NCI-H1694 treated with DMSO at 0.1 percent for 48 hours (cell line): ENCODE results near the gene NEU1.

Source experiments
- DNase-seq: peaks from one replicate; lab custom pipeline; 2025; lab: John Stamatoyannopoulos, UW

Gene NEU1

DNA sequence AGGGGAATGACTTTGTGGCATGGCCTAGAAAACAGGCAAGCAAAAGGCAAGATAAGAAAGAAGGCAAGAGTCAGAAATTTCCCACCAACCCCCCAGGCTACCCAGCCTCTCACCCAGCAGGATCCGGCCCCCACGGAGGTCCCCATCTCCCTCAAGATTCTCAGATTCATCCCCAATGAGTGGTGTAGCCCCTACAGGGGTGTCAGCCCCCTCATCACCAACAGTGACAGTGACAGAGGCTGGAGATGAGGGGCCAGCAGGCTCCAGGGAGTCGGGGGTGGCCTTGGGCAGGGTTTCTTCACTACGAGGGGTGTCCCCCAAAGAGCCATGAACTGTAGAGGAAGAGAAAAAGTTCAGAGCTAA is 33.9 kb upstream of the NEU1 start:
- DNase-seq, result no peak

DNA sequence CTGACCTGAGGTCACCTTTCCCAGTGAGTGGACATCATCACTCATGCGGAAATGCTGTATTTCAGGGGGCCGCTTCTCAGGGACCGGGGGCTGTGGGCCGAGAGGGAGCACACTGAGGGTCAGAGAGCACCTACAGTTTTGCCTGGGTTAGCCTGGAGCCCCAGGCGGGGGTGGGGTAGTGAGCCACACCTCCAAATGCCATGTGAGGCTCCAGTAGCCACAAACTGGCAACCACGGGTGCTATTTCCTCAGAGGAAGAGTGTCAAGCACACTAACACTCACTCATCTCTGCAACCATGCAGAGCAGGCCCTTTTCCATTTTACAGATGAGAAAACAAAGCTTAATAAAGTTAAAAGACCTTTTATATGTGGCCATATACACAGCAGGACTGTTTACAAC is 30.2 kb upstream of the NEU1 start:
- DNase-seq, result no peak

DNA sequence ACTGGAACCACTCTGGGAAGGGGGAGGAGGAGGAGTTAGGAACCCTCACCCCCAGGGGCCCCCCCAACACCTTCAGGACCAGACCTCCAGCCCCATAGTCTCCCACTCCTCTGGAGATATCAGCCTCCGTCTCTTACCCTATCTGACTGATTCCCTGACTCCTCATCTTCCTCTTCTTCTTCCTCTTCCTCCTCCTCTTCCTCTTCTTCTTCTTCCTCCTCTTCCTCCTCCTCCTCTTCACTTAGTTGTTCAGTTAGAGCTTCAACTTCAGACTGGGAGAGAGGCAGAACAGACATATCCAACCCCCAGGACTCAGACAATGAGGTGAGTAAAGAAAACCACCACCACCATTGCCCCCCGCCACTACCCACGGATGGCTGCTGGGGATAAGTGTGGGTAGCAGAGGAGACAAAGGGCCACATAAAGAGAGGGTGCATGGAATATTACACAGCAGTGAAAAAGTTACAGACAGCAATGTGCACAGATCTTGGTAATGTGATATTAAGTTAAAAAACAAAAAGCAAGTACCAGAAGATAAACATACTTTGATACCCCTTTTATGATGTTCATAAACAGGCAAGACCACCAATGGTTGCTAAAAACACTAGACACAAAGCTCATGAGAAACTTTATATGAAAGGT is 26.8 kb upstream of the NEU1 start:
- DNase-seq, result no peak

DNA sequence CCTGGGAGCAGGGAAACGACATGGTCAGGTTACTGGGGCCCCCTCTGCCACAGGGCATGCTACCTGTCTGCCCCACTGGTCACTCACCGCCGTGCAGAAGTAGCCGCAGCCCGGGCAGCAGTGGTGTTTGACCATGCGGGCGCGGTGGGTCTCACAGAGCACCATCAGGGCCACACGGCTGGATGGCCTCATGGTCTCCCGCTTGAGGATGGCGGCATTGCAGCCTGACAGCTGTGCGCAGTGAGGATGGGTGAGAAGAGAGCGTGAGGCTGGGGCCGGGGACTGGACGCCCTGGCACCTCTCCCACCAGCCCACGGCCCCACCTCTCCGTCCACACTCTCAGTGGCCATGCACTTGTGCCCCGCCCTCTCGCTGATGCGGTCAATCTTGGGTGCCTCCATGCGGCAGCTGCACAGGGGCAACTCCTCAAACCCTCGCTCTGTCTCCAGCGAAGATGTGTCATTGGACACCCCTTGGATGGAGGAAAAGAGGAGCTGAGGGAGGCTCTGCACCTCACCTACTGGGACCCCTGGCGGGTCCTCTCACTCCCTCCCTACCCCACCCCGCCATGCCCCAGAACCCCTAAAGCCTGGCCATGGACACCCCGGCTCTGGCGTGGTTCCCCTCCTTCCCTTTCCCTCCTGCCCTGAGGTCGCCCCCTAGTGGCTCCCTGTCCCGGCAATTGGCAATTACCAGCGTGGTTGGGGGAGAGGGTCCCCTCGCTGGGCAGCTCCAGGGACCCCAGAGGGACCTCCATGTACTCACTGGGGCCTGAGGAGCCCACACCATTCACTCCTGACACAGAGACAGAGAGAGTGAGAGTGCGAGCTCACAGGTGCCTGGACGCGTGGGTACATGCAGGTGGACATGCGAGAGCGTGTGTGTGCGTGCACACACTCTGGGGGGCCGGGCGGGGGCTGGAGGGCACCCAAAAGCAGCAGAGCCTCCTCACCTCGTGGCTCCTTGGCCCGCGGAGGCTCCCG is 25.9 kb upstream of the NEU1 start:
- no peak for DNase-seq

DNA sequence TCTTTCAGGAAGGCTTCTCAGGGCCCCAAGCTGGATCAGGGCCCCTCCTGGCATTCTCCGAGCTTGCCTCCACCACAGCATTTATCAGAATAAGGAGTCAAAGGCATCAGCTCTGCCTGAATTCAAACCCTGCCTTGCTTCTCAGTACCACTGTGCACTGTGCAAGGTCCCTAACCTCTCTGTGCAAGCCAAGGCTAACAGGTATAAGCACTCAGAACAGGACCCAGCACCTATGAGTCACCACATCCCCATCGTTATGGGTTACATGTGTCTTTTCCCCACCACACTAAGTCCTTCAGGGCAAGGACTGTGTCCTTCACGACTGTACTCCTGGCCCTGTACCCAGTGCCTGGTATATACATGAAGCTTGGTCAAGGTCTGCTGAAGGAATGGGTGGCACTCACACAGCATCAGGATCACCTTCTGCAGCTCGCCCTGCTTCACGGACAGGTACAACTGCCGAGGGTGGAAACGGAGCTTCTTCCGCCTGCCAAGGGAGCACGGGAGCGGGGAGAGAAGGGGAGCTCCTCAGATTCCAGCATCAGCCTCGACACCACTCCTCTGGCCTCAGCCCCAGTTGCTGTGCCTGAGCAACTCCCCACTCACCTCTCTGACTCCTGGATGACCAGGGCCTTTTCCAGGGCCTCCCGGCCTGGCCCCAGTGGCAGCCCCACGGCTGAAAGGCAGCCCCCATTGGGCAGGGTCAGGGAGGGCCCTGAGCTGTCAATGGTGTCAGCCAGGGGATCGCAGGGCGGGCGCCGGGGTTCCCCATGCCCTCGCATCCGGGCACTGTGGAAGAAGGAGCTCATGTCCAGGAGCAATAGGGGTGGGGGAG is 24.8 kb upstream of the NEU1 start:
- no peak for DNase-seq

DNA sequence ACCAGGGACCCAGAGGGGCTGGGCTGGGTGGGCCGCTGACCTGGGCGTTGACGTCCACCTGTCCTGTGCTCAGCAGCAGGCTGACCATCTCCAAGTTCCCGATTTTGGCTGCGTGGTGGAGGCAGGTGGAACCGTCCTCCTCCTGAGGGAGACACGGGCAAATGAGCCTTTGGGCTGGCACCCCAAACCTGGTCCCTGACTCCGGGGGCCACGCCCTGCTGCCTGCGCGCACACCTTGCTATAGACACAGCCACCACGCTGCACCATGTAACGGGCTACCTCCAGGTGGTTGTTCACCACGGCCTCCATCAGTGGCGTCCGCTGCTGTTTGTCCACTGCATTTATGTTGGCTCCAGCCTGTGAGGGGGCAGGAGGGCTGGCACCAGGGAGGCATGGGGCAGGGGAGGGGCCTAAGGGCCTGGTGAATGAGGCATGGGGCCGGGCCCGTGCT is 23.9 kb upstream of the NEU1 start:
- no peak for DNase-seq

DNA sequence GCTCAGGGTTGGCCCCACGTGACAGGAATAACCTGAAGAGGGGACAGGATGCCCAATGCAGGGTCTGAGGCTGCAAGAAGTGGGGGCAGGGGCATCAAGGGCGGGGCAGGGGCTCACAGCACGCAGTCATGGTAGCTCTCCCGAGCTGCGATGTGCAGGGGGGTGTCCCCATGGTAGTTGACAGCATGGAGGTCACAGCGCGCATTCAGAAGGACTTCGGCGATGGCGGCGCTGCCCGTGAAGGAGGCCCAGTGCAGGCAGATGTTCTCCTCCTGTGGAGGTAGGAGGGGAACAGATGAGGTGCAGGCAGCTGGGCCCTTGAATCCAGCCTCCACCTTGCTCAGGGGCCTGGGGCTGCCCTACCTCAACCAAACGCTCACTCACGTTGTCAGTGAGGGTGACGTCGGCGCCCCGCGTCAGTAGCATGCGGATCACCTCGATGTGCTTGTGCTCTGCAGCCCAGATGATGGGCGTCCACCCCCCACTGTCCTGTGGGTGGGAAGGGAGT is 22.0 kb upstream of the NEU1 start:
- DNase-seq, result no peak

DNA sequence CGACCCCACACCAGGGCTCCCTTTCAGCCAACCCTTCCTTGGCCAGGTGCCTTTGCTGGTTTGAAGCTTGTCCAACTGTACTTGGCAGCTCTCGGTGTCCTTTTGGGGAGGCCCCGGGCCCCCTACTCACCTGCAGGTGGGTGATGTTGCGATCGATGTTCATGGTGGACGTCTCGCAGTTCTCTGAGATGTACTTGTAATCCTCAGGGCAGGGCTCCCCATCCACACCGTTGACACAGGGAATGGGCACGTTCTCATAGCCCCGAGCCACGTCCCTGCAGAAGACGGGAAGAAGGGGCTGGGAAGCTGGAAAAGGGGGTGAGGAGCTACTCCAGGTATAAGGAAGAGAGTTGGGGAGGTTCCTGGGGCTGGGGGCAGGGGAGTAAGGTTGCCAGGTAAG is 21.1 kb upstream of the NEU1 start:
- DNase-seq, result no peak

DNA sequence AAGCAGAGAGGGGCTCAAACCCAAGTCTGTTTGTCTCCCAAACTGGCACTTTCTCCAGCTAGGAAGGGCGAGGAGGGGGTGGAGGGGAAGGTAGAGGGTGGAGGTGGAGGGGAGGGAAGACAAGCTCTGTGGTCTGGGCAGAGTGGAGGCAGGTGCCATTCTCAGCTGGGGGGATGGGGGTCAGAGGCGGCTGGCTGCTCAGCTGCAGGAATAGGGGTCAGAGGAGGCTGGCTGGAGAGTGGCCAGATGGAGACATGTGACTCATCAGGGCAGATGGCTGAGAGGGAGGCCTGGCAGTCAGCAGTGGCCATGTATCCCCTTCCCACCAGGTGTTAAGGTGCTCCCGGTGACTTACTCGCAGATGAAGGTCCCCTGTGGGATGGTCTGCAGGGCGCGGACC is 19.7 kb upstream of the NEU1 start:
- no peak for DNase-seq

DNA sequence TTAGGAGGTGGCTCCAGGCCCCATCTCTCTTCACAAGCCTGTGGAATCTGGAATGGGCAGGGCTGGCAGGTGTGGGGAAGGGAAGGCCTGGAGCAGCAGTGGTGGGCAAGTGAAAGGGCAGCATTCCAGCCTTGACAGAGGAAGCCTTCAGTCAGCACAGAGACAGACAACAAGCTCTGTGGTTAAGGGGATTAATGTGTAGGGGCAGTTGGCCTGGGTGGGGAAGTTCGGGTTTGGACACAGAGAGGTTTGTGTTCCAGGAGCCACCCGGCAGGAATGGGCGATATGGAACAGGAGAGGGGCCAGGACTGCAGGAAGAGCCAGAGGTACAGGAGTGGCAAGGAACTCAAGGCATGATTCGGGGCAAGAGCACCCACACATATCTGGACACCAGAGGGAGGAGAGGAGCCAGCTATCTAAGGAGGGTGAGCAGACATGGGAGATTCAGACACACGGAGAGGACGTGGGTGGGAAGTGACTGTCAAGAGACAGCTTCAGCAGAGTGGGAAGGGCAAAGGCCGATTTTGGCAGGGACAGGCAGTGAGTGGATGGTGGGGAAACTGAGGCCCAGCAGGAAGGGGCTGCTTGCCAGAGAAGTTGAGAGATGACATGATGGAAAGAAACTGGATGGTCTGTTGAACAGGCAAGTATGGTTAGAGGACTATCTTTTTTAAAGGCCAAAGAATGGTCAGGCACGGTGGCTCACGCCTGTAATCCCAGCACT is 18.7 kb upstream of the NEU1 start:
- DNase-seq, result no peak

DNA sequence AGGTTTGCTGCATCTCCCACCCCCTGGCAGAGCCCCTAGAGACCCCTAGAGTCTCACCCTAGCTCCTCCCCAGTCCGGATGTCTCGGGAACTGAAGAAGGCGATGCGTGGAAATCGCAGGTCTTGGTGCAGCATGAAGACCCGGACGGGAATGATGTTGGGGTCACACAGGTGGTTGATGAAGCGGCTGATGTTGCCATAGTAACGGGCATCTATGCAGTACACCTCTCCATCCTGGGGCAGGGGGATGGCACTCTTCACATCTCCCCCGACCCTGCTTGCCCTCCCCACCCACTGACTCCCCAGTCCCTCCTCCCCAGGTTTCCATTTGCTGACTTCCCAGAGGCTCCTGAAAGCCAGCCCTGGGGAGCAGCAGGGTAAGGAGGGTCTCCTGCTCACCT is 18.0 kb upstream of the NEU1 start:
- DNase-seq, result no peak

DNA sequence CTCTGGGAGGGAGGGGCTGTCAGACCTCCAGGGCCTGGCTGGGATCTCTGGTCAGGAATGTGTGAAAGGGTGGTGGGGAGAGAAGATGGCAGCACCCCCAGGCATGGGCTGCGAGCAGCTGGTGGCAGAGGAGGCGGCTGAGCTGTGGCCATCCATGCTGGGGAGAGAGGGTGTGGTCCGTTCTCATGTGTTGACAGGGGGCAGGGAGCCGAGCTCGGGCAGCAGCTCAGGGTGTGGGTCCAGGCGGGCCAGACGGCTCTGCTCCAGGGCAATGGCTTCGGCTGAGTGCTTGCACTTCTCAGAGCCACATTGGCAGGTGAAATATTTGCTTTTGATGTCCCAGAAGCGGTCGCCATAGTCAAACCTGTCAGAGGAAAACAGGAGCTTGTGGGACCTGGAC is 17.3 kb upstream of the NEU1 start:
- DNase-seq, result no peak

DNA sequence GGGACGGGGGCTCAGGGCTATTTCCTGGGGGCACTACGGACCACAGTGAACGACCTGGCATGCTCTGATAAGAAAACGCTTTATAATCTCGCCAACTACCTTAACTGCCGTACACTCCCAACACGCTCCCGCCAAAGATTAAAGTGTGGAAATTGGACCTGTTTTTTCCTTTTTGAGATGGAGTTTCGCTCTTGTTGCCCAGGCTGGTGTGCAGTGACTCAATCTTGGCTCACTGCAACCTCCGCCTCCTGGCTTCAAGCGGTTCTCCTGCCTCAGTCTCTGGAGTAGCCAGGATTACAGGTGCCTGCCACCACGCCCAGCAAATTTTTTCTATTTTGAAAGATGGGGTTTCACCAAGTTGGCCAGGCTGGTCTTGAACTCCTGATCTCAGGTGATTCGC is 16.5 kb upstream of the NEU1 start:
- no peak for DNase-seq

DNA sequence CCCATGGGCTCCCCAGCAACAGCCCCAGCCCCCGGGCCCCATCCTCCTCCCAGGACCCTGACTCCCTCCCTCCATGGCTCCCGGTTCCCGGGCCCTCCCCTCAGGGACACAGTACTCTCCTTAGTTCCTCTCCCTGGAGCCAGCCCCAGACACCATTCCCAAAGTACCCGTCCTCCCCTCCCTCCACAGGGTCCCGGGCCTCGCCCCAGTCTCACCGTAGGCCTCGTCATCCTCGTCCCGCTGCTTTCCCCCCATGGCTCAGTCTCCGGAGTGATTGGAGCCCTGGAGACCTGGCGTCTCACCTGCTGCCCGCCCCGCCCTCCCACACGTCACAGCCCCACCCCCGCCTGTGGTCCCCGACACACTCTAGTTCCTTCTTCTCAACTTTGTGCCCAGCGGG is 16.1 kb upstream of the NEU1 start, which contains the start of gene SLC44A4:
TSS of gene SLC44A4 (minus strand) at position 272 of the 400 bp plus-strand sequence. CDS start at position 255, 17 bp downstream.
- no peak for DNase-seq

DNA sequence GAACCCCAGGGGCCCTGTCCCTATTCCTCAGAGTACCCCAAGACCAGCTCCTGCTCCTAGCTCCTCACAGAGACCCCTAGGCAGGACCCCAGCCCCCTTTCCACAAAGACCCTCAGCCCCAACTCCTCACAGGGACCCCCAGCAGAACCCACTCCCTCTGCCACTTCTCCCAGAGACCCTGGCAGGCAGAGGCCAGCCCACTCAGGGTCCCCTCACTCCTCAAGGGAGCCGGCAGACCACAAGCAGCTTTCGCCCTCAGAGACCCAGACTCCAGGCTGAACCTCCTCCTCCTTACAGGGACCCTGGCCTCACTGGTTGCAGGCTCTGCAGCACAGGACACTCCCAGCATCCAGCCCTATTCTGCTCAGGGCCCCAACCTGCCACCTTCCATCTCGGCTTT is 15.6 kb upstream of the NEU1 start:
- DNase-seq, result no peak

DNA sequence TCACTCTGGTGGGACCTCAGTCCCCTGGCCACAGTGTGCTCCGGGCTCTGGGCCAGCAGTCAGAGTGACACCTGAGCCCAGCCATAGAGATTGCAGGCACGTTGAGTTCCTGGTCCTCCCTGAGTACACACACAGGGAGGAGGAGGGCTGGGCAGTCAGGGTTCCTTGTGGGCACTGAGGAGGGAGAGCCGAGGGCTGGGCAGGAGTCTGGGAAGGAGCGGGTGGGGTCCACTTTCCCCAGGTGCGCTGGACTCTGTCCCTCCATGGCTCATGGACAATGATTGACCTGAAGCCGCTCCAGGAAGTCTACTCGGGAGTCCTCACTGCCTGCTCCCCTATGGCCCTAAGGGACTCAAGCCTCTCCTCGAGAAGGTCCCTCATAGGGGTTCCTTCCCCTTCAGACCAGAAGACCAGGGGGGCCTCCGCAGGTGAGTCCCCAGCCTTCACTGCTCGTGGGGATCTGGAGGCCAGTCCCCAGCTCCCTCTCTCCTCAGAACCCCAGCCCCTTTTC is 15.1 kb upstream of the NEU1 start:
- DNase-seq, result no peak

DNA sequence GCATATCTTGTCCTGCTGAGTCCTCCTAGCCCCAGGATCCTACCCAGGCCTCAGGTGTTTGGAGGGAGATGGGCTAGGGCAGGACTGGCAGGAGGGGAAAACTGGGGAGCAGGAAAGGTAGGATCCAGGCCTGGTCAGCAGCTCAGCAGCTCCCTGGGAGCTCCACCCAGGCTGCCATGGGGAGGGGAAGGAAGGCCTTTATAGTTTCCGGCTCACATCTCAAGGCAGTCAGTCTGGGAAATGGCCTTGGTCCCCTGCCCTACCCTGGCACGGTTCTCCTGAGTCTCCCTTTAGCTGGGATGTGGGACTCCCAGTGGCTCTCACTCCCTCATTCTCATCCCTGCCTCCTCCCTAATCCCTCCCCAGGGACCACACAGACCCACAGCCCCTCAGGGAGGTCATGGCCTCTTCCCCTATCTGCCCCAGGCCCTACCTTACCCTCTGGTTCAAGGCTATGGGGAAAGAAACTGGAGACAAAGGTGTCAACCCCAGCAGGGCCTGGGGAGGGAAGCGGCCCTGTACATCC is 14.6 kb upstream of the NEU1 start:
- no peak for DNase-seq

DNA sequence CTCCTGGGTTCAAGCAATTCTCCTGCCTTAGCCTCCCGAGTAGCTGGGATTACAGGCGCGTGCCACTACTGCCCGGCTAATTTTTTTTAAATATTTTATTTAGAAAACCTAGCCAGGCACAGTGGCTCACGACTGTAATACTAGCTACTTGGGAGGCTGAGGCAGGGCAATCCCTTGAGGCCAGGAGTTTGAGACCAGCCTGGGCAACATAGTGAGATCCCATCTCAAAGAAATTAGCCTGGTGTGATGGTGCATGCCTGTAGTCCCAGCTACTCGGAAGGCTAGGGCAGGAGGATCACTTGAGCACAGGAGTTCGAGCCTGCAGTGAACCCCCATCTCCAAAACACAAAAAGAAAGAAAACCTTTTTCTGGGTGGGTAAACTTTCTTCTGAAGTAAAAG is 13.7 kb upstream of the NEU1 start:
- DNase-seq, result no peak

DNA sequence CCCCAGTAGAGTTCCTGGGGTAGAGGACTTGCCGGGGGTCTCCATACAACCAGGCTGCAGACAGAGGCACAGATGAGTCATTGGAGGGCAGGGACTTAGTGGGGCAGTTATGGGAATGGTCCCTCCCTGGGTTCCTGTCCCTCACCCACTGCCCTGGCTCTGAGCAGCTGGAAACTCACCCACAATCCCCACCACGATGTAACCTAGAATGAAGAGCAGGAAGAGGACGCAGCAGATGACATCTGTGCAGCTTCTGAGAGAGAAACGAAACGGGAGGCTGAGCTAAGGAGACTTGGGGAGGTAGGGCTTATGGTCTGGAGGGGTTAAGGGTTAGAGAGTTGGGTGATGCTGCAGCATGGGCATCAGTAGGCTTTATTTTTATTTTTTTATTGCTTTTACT is 13.3 kb upstream of the NEU1 start:
- DNase-seq, result no peak

DNA sequence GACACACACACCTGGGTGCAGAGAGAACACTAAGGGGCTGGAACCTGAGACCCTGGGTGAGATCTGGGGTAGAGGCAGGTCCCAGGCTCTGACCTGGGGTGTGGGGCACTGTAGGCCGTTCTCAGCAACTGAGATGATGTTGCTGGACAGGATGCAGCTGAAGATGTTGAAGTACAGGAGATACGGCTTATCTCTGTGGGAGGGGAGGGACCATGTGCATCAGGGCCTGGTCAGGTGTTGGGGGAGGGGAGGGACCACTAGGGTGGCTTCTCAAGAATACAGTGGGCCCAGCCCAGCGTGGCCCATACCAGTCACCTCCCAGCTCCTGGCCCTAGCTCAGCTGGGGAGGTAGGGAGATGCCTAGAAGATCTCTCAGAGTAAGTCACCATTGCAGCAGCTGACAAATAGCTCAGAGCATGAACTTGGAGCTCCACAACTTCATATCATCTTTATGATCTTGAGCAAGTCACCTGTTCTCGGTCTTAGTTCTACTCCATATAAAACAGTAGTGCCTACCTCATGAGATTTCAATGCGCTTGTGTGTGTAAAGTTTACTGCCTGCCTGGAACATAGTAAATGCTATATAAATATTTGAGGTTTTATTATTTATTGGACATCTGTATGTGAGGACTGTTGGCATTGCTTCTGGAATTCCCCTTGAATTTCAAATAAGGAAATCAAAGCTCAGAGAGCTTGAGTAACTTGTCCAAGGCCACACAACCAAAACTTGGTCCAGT is 12.4 kb upstream of the NEU1 start:
- no peak for DNase-seq
